GM18519 (cell line): ENCODE measurements around the gene CACNA1C.
"Not testable (repeated sequence)": the region's sequence is repeated elsewhere in the genome, so short reads cannot be mapped to it uniquely, and the experiment has no call there.

ENCODE experiments used
- ATAC-seq: cut with Tn5 transposase; IDR thresholded peaks from one replicate; pipeline ENCODE4 v1.9.1; 2021; ENCODE audit warnings: mild to moderate bottlenecking, moderate library complexity; ENCODE audit not compliant: unreplicated experiment, low FRiP score

Gene CACNA1C

GRCh38 chr12:2683283-2684025, 630.7 kb downstream of the CACNA1C start:
- ATAC-seq, result no peak

DNA sequence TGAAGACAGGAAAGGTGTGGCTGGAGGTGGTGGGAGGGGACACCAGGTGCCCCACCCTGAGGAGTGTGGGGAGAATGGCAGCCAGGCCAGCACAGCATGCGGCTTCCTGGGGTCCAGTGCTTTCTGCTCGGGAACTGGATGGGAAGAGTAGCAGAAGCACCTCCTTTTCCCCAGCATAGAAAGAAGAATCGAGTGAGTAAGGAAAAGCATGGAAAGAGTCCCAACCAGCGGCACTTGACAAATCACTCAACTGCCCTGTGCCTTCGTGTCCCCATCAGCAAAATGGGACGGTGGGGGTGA, 631.2 kb downstream of the CACNA1C start:
- not testable (repeated sequence) for ATAC-seq

- ATAC-seq, result not testable (repeated sequence)
Measured at GRCh38 chr12:2685620-2686279, 633.0 kb downstream of the CACNA1C start.

DNA sequence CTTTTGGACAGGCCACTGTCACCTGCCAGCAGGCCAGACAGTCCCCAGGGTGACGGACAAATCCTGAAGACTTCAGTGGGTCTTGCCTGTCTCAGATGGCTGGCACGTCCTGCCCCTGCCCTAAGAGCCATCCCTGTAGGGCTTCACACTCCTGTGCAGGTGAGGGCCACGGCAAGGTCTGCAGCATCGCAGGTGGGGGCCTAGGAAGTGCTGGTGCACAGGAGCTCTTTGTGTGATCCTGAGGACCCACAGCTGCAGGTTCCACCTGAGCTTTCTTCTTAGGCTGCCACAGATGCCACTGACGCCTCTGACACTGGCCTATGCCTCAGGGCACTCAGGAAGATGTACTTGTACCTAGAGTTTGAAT, 633.5 kb downstream of the CACNA1C start:
- no peak for ATAC-seq

DNA sequence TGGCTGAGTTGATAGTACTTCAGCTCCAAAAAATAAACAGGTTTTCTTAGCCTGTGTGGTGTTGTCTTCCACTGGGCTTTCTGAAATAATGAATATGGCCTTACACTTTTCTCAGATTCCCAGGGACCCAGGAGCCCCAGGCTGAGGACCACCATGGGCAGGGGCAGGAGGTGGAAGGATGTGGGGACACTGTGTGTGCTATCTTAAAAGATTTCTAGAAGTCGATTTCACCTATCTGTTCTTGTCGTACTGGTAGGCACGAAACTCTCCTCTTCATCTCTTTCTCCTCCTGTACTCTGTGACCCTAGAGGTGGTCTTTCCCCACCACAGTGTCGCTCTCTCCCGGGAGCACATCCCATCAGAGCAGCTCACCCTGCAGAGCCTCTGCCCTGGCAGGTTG, 634.3 kb downstream of the CACNA1C start:
- no peak for ATAC-seq

GRCh38 chr12:2687726-2688125, 634.9 kb downstream of the CACNA1C start:
- no peak for ATAC-seq

DNA sequence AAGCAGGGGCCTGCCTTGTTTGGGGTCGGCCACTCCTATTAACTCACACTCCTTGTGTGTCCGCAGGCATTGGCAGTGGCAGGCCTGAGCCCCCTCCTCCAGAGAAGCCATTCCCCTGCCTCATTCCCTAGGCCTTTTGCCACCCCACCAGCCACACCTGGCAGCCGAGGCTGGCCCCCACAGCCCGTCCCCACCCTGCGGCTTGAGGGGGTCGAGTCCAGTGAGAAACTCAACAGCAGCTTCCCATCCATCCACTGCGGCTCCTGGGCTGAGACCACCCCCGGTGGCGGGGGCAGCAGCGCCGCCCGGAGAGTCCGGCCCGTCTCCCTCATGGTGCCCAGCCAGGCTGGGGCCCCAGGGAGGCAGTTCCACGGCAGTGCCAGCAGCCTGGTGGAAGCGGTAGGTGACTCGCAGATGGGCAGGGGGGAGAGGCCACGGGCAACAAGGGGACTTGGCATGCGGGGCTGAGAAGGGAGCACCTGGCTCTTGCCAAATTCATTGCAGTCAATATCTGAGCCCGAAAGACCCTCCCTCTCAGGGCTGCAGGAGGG, 635.7 kb downstream of the CACNA1C start:
- ATAC-seq, result no peak

DNA sequence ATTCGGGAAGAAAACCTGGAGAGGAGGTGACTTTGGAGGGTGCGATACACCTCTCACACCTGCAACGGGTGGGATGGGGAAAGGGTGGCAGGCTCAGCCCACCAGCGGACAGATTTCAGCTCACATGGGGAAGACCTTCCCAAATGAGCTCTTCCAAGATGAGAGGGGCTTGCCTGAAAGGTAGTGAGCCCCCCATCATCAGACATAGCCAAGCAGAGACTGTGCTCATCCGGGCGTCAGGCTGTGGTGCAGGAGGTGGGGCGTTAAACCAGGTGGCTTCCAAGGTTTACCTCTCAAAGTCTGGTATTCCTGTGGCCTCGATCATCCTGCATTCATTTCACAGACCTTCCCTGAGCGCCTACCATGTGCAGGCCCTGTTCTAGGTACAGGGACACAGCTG, 636.6 kb downstream of the CACNA1C start:
- no peak for ATAC-seq

DNA sequence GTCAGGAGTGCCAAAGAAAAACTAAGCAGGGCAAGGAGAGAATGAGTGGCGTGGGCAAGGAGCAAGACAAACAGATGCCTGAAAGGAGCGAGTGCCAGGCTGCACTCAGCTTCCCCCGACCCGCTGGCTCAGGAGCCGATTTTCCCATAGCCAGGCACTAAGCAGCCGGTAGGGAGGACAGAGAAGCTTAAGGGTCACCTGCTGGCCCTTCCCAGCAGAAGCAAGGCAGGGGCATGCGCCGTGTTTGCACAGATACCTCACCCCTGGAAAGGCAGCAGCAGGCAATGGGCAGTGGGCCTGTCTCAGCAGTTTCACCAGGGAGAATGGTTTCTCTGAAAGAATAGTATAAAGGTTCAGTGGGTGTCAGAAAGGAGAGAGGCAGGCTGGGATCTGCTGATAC, 637.1 kb downstream of the CACNA1C start:
- no peak for ATAC-seq

GRCh38 chr12:2690348-2691005, 637.7 kb downstream of the CACNA1C start:
- no peak for ATAC-seq

DNA sequence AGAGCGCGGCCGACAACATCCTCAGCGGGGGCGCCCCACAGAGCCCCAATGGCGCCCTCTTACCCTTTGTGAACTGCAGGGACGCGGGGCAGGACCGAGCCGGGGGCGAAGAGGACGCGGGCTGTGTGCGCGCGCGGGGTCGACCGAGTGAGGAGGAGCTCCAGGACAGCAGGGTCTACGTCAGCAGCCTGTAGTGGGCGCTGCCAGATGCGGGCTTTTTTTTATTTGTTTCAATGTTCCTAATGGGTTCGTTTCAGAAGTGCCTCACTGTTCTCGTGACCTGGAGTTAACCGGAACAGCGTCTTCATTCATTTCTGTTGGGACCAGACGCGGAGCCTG, 638.2 kb downstream of the CACNA1C start:
- ATAC-seq, result no peak

DNA sequence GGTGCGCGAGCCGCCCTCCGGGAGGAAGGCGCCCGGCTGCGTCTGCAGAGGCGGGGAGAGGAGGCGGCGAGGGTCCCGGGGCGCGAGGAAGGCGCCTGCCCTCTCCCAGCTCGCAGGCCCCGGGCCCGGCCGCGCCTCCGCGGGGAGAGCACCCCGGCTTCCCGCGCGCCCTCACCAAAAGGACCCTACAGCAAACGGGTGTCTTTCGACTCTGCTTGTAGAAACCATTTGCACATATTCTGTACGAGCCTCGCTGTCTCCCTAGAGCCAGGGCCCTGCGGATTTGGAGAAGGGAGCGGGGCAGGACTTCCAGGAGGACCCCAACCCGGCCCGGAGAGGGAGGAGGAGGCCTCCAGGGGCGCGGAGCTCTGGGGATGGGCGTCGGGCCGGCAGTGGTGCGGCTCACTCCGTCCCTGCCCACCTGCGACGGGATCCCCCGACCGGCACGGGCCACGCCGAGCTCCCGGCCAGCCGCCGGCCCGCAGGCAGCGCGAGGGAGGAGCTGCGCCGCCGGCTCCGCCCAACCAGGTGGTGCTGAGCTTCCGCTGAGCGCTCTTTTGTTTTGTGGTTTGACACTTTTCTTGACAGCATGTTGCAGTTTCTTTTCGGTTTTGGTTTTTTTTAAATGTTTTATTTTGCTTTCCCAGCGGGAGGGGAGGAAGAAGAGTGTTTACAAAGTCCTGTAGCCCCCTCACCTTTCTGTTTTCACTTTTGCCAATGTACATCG, 638.7 kb downstream of the CACNA1C start:
- ATAC-seq, result no peak

GRCh38 chr12:2692080-2692479, 639.3 kb downstream of the CACNA1C start:
- ATAC-seq, result no peak

DNA sequence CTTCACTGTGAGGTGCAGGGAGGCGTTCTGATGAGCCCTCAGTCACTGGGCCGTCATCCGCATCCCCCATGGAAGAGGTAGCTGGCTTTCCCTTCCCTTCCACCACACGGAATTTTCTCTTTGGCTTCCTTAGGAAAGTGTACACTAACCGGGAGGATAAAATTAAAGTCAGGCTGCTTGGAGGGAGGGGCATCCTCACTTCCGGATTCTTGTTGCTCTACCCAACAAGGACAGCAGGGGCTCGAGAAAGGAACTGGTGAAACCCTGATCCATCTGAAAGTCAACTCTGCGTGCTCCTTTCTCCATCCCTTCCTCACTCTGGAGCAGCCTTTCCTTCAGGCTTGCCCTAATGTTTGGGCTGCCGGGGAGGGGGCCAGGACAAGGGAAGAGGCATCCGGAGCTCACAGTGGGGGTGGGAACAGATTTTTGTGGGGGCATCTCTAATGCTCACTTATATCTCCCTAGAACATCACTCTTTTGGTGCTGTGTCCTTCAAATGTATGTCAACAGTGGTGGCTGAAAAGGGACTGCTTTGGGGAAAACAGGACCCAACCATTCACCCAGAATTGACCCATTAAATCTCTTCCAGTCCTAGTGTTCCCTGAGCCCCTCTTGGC, 640.6 kb downstream of the CACNA1C start:
- no peak for ATAC-seq

GRCh38 chr12:2693980-2694610, 641.3 kb downstream of the CACNA1C start:
- no peak for ATAC-seq

- ATAC-seq, result no peak
Measured at GRCh38 chr12:2696136-2696535, 643.3 kb downstream of the CACNA1C start.

GRCh38 chr12:2697057-2697800, 644.4 kb downstream of the CACNA1C start:
- no peak for ATAC-seq

- ATAC-seq, result no peak
Measured at GRCh38 chr12:2698566-2698965, 645.8 kb downstream of the CACNA1C start.

DNA sequence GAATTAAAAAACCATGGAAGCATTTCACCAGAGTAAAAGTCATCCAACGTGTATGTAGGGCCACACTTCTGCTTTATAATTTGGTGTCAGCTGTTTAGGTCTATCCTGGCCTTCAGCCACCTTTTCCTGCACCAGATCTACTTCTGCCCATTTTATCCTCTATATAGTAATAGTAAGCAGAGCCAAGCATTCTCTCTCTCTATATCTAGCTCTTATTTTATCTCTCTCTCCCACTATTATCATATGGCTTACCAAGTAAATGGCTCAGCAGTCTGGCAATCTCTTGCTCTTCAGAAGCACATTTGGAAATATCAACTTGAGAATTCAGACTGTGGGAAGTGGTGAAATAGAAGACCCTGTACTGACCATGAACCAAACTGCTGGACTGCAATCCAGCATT, 657.9 kb downstream of the CACNA1C start:
- no peak for ATAC-seq

DNA sequence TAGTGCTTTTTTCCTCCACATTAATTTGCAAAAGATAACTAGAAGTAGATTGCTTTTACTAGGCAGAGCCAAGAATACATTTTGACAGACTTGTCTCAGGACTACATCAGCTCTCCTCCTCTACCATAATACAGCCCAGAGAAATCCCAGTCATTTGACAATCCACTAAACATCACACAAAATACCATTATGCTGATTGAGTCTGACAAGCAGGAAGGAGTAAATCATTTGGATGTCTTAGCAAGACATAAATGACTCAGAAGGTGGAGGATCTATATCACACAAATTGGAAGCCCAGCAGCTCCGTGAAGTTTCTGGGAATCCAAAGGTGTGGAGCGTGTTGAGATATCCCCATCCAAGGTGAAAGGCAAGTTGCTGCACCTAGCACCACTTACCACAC, 666.6 kb downstream of the CACNA1C start:
- no peak for ATAC-seq
